Medulla oblongata (tissue), 1 donor: Measurements from ENCODE around the gene METTL23.
"Not testable (repeated sequence)": the region's sequence is repeated elsewhere in the genome, so short reads cannot be mapped to it uniquely, and the experiment has no call there.

ENCODE experiments used
- DNase-seq: peaks from one replicate; pipeline ENCODE4 v3.0.0-alpha.2; 2015; ENCODE audit errors: extremely low spot score

METTL23 gene

GRCh38 chr17:76695059-76695831, 31.4 kb upstream of the METTL23 start:
- DNase-seq = no peak

GRCh38 chr17:76696763-76697701, 29.6 kb upstream of the METTL23 start:
- no peak for DNase-seq

DNA sequence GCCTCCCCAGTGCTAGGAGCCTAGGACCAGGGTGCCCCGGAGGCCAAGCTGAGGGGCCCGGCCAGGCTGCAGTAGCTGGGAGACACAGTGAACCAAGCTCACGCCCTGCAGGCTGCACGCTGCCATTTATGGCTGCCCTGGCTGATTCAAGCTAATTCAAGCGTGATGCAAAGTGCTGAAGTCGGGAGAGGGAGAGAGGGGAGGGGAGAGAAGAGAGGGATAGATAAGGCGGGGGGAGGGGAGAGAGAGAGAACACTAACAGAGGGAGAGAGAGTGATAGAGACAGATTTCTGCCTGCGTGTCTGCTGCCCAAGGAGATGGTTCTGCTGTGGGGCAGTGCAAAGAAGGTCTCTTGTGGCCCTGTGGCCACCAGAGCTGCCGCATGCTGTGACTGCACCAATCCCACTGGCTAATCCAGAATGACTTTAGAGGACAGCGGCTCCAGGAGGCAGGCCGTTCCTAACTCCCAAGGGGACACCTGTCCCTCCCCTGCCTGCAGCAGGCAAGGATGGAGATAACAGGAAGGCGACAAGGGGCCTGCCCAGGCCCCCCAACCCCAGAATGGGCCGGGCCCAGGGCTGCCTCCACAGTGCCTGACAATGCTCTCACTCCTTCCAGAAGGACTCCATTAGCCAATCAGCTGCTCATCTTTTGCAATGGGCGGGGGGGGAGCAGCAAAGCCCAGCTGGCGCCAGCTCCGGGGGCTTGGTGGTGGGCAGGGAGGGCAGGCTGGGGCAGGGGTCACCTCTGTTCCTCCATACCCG, 28.8 kb upstream of the METTL23 start:
- DNase-seq = no peak

GRCh38 chr17:76698466-76698977, 28.1 kb upstream of the METTL23 start:
- DNase-seq = not testable (repeated sequence)

DNA sequence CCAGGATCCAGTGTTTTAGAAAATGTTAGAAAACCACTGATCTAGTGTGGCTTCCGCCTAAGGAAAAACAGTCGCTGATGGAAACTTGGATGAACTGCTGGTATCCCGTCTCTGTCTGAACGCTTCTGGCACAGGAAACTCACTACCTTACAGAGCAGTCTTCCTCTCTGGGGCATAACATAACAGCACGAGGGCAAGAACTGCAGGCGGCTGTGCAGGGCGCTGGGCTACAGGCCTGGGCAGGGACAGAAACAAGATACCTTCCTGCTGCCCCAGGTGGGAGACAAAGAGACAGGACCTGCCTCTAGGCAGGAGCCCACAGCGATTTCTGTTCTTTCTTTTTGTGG, 26.4 kb upstream of the METTL23 start:
- no peak for DNase-seq

- no peak for DNase-seq
These were observed 25.8 kb upstream of the METTL23 start for GRCh38 chr17:76700617-76701470.

GRCh38 chr17:76701471-76701967, 25.1 kb upstream of the METTL23 start:
- no peak for DNase-seq

DNA sequence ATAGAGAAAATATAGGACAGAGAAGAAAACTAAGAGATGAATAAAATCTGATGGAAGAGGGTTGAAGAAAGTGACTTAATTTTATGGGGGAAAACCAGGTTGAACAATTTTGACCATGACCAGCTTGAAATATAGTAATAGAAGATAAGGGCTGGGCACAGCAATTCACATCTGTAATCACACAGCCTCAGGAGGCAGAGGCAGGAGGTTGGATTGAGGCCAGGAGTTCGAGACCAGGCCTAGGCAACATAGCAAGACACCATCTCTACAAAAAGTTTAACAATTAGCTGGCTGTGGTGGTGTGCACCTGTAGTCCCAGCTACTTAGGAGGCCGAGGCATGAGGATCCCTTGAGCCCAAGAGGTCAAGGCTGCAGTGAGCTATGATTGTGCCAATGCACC, 24.6 kb upstream of the METTL23 start:
- no peak for DNase-seq

DNA sequence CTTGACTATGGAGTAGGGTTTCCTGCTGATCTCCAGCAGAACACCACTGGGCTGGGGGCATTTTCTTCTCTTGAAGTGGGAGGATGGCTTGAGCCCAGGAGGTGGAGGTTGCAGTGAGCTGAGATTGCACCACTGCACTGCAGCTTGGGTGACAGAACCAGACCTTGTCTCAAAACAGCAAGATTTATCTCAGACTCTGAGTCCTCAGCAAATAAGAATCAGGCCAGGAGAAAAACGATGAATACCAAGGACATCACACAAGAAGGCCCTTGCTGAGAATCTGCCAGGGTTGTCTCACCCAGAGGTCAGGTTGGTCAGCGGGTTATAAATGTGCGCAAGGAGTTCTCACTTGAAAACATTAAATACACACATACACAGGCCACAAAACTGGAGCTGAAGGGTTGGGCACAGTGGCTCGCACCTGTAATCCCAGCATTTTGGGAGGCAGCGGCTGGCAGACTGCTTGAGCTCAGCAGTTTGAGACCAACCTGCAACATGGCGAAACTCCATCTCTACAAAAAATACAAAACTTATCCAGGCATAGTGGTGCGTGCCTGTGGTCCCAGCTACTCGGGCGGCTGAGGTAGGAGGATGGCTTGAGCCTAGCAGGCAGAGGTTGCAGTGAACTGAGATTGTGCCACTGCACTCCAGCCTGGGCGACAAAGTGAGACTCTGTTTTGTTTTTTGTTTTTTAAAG, 23.6 kb upstream of the METTL23 start:
- no peak for DNase-seq

- no peak for DNase-seq
These were observed 21.8 kb upstream of the METTL23 start for GRCh38 chr17:76704805-76705204.

DNA sequence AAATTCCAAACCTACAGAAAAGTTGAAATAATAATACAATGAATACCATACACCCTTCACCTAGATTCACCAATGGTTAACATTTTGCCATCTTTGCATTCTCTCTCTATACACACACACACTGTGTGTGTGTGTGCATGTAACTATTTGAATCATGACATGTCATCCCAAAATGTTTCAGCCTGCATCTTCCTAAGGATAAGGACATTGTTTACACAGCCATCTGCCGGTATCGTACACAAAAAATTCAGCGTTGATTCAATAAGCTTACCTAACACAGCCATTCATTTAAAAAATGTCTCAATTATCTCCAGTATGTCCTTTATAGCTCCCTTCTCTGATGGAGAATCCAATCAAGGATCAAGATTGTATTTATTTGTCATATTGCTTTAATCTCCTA, 19.8 kb upstream of the METTL23 start:
- no peak for DNase-seq

DNA sequence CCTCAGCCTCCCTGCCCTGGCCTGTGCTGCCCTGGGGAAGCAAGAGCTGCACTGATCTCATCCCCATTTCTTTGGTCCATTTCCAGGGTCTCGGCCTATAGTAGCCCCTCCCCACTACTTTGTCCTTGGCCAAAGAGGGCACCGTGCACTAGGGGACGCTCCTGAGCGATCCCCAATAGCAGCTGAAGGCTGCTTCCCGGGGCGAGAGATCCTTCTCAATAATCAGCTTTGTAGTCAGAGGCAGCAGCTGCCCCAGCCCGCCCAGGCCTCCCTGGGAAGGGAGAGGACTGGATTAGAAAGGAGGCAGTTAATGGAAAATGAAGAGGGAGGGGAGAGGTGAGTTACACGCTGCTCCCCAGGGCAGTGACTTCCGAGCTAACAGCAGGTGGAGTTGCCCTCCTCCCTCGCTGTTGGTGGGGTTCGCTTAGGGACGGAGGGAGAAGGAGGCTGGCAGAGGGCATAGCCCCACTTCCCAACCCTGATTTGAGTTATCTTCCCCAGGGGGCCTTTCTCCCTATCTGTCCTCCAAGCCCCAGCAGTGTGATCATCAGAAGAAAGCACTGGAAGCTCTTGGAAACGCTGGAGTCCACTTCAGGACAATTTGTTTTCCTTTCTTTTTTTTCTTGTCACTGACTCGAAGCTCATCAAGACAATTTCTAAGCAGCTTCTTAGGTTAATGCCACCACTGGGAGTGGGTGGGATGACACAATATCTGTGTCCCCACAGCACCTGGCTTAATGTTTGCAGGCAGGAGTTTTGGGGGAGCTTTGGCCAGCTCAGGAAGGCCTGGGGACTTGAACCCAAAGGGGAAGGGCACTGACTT, 18.4 kb upstream of the METTL23 start:
- DNase-seq = peak; percentile 82

DNA sequence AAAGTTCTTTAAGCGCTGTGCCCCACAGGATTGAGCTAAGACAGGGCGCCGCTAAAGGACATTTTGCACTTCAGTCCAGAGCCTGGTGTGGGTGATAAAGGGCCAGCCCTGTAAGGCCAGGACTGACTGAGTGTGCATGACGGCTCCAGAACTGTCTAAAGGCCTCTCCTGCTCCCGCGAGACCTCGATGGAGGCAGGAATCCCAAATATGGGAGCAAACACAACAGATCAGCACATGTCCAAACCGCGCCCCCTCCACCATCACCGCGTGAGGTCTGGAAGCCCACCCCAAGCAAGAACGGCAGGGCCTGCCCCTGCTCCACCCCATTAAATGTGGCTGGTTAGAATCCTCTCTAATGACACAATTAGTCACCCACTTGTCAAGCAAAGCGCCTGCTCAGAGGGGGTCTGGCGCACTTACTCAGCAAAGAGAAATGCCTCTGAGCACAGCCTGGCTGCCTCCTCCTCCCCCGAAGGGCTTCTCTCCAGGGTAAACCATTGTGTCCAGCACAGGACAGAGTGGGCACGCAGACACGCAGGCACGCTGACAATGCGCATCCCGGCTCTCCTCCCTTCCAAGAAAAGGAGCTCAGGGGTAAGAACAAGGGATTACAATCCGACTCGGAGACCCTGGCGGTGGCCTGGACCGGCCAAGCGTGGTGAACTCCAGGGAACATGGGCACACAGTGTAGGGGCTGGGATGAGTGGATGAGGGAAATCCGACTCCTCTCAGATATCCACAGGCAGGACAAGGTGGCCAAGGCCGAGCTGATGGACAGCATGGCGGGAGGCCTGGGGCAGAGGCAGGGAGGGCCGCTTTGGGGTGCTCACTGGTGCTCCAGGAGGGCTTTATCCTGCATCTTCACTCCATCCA, 17.3 kb upstream of the METTL23 start:
- peak; percentile 67 for DNase-seq

DNA sequence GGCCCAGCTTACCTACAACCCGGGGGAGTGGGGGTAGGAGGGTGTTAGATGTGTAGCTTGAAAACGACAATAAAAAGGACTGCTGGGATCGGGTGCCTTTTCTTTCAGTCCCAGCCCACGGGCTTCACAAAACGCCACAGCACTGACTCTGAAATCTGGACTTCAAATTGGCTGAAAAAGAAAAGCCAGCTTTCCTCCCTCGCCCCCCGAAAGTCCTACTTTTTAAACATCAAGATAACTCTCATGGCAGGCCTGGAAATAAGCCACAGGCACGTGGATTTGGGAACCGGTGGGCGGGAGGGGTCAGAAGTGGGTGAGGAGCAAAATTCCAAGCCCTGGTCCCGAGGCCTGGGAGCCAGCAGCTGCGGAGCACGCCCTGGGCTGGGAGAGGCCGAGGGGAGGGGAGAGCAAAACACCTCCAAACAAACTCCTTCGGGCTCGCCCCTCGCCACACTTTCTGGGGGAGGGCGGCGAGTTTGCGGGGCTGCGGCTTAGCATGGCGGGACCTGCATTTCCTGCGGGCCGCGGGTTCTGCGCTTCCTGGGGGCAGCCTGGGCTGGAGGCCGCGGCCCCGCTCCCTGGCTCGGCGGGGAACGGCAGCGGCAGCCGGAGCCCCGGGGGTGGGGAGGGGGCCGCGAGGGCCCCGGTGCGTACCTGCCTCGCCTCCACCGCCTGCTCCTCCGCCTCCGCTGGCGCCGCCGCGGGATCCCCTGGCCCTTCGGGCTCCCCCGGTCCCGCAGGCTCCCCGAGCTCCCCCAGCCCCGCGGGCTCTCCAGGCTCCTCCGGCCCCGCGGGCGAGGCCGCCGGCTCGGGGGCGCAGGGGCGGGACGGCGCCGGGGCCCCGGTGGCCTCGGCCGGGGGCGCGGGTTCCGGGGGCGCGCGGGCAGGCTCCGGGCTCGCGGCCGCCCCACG, 16.4 kb upstream of the METTL23 start:
- not testable (repeated sequence) for DNase-seq

DNA sequence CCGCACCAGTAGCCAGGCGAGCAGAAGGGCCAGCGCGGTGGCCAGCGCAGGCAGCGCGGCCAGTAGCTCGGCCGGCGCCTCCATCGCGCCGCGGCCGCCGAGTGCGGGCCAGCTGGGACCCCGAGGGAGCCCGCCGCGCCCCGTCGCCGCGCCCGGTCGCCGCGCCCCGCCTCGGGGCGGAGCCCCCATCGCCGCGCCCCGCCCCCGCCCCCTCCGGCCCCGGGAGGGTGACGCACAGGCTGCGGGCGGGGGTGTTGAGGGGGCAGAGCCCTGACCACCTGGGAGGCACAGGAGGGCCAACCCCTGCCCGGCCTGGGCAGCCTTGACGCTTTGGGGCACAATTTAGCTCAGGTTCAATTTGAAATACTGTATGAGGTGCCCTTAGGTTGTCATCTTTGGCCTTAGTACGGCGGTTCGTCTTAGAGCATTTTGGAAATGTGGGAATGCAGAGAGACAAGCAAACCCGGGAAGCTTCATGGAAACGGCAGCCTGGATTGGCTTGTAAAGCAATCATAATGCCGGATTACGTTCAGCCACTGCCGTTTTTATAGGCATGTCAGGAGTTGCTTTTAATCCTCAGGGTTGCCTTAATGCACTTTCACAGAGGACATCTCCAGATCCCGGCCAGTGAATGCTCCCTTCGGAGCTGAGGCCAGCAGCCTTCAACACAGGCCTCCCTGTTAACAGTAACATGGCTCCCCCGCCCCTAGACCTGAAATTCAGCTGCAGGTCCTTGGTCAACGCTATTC, 15.6 kb upstream of the METTL23 start, which contains the start of gene MXRA7:
Gene MXRA7, minus strand, starts transcription at position 103 of the 749 bp plus-strand sequence. Its CDS starts 19 bp downstream, at position 84.
- DNase-seq = peak; percentile 80

DNA sequence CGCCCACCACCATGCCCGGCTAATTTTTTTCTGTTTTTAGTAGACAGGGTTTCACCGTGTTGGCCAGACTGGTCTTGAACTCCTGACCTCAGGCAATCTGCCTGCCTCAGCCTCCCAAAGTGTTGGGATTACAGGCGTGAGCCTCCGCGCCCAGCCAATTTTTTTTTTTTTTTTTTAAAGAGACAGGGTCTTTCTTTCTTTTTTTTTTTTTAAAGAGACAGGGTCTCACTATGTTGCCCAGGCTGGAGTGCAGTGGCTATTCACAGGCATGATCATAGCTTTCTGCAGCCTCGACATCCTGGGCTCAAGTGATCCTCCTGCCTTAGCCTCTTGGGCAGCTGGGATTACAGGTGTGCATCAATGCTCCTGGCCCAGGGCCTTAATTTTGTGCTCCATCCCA, 14.3 kb upstream of the METTL23 start:
- DNase-seq = not testable (repeated sequence)
